ENCODE results near the gene FECH. TPM values are rescaled to one million over a fixed set of nuclear protein-coding genes. Genes with fewer than 3 reads are reported as not detected.
A peak's percentile ranks its signal among the peaks of the same experiment; 100 is the strongest.

Gene FECH
- polyA plus RNA-seq, 1 donor (not counting 4 experiments of a cell fraction or from before 2014, with no cell fraction given) = 29.2 TPM

DNA sequence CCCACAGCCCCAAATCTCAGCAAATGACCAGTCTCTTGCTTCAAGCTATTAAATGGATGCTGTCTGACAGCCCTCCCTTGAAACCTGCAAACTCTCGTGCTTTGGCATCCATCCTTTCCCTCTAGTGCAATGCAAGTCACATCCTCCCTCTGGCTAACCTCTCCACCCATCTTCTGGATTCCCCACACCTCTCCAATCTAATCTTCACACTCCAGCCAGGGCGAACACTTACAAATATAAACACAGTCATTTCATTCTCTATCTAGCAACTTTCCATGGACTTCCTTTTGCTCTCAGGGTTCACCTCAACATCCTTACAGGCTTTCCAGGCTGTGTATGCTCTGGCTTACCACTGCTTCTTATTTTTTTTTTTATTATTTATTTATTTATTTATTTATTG, 45.2 kb upstream of the FECH start:
- no peak for DNase-seq (ENCODE audit: low read depth, low spot score)
- Histone ChIP-seq H3K79me2 (ENCODE audit: control insufficient read depth, insufficient read depth, low read length) (no peaks in the 10 kb centered on the region), H3K27ac (ENCODE audit: control insufficient read depth, insufficient read depth, low read length) (no peak overlapping the region), H3K9ac (ENCODE audit: control insufficient read depth, extremely low read depth, insufficient read depth, low read length) (no peak overlapping the region), H3K36me3 (ENCODE audit: control insufficient read depth in 2 of 2, extremely low read depth in 1 of 2, insufficient read depth in 2 of 2, low read length in 2 of 2) (no peaks in the 10 kb centered on the region), H4K20me1 (ENCODE audit: control insufficient read depth, extremely low read depth, insufficient read depth, low read length) (no peaks in the 10 kb centered on the region), H3K4me3 (ENCODE audit: control insufficient read depth in 2 of 3, extremely low read depth in 1 of 3, insufficient read depth in 2 of 3, low read depth in 1 of 3, low read length in 3 of 3) (no peak overlapping the region), H3K27me3 (ENCODE audit: control insufficient read depth, extremely low read depth, insufficient read depth, low read length) (no peaks in the 10 kb centered on the region), H3K9me3 (ENCODE audit: control insufficient read depth, low read depth, low read length) (no peaks in the 10 kb centered on the region), H3K4me2 (ENCODE audit: control insufficient read depth, extremely low read depth, insufficient read depth, low read depth, low read length) (no peak overlapping the region), H3K4me1 (ENCODE audit: control insufficient read depth, extremely low read depth, insufficient read depth, low read length) (peaks cover 16% of the 10 kb centered on the region), H2AFZ (ENCODE audit: control insufficient read depth, low read length) (no peak overlapping the region), H3K9me1 (ENCODE audit: control insufficient read depth, extremely low read depth, insufficient read depth, low read length) (no peaks in the 10 kb centered on the region)
- no peak for TF ChIP-seq EZH2 (IDR thresholded peaks at IDR 0.05; ENCODE audit: low read length)
- TF ChIP-seq, protein P1, sequence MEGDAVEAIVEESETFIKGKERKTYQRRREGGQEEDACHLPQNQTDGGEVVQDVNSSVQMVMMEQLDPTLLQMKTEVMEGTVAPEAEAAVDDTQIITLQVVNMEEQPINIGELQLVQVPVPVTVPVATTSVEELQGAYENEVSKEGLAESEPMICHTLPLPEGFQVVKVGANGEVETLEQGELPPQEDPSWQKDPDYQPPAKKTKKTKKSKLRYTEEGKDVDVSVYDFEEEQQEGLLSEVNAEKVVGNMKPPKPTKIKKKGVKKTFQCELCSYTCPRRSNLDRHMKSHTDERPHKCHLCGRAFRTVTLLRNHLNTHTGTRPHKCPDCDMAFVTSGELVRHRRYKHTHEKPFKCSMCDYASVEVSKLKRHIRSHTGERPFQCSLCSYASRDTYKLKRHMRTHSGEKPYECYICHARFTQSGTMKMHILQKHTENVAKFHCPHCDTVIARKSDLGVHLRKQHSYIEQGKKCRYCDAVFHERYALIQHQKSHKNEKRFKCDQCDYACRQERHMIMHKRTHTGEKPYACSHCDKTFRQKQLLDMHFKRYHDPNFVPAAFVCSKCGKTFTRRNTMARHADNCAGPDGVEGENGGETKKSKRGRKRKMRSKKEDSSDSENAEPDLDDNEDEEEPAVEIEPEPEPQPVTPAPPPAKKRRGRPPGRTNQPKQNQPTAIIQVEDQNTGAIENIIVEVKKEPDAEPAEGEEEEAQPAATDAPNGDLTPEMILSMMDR (optimal IDR thresholded peaks at IDR 0.05 in 1 of 3, IDR thresholded peaks at IDR 0.05 in 1 of 3, conservative IDR thresholded peaks at IDR 0.05 in 1 of 3; ENCODE audit: extremely low read depth in 1 of 3, insufficient read depth in 2 of 3, low read length in 3 of 3) = no peak
- no peak for FAIRE-seq
- dilution Hi-C loops (cut with MboI; ENCODE audit: extremely low pct_ligation_motif_present, low sequenced_read_pairs) = no loop called here

DNA sequence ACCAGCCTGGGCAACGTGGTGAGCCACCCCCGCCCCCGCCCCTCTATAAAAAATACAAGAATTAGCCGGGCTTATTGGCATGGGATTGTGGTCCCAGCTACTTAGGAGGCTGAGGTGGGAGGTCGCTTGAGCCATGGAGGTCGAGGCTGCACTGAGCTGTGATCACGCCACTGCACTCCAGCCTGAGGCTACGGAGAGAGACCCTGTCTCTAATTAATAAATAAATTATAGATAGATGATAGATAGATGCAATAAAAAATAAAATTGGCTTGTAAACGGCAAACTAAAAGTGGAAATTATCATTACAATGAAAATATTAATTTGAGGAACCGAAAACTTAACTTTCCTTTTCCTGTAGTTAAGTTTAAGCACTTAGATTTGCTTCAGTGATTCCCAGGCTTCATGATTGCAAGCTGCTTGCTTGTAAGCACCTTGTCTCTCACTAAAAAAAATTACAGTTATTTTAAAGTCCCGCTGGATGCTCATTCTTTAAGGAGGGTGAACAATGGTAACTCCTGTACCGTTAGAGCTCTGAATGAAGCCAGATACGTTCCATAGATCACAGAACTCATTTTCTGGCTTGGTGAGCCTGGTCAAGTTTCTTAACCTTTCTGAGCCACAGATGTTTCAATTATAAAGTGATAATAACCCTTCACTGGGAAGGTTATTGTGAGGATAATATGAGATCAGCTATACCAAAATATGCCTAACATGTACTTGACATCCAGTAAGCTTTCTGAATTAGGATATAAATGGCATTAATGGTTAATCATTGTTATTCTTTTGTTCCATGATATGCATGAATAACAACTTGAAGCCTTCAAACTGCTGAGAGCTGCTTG, 44.5 kb upstream of the FECH start:
- H3K27me3 ChIP-seq (ENCODE audit: control insufficient read depth, extremely low read depth, insufficient read depth, low read length) = no peaks in the 10 kb centered on the region
- peak overlapping the region; percentile 79 for H3K9ac ChIP-seq (ENCODE audit: control insufficient read depth, extremely low read depth, insufficient read depth, low read length)

More for the DNA sequence above, 44.5 kb upstream of the FECH start:
- H3K9me3 ChIP-seq (ENCODE audit: control insufficient read depth, low read depth, low read length) = no peaks in the 10 kb centered on the region
- H2AFZ ChIP-seq (ENCODE audit: control insufficient read depth, low read length) = peak overlapping the region; percentile 98
- H3K9me1 ChIP-seq (ENCODE audit: control insufficient read depth, extremely low read depth, insufficient read depth, low read length) = no peaks in the 10 kb centered on the region
- H3K4me2 ChIP-seq (ENCODE audit: control insufficient read depth, extremely low read depth, insufficient read depth, low read depth, low read length) = peak overlapping the region; percentile 82
- no peaks in the 10 kb centered on the region for H3K79me2 ChIP-seq (ENCODE audit: control insufficient read depth, insufficient read depth, low read length)
- DNase-seq (ENCODE audit: low read depth, low spot score) (no peak), FAIRE-seq (no peak)
- H3K27ac ChIP-seq (ENCODE audit: control insufficient read depth, insufficient read depth, low read length) = peak overlapping the region; percentile 63
- no peaks in the 10 kb centered on the region for H4K20me1 ChIP-seq (ENCODE audit: control insufficient read depth, extremely low read depth, insufficient read depth, low read length)
- peak overlapping the region; percentile 53 to 90 (median 85) for H3K4me3 ChIP-seq (ENCODE audit: control insufficient read depth in 2 of 3, extremely low read depth in 1 of 3, insufficient read depth in 2 of 3, low read depth in 1 of 3, low read length in 3 of 3)
- H3K36me3 ChIP-seq (ENCODE audit: control insufficient read depth in 2 of 2, extremely low read depth in 1 of 2, insufficient read depth in 2 of 2, low read length in 2 of 2) = no peaks in the 10 kb centered on the region
- dilution Hi-C loops (cut with MboI; ENCODE audit: extremely low pct_ligation_motif_present, low sequenced_read_pairs) = no loop called here
- H3K4me1 ChIP-seq (ENCODE audit: control insufficient read depth, extremely low read depth, insufficient read depth, low read length) = peaks cover 16% of the 10 kb centered on the region
- no peak for TF ChIP-seq EZH2 (IDR thresholded peaks at IDR 0.05; ENCODE audit: low read length)
- TF ChIP-seq, protein P1 (optimal IDR thresholded peaks at IDR 0.05 in 1 of 3, IDR thresholded peaks at IDR 0.05 in 1 of 3, conservative IDR thresholded peaks at IDR 0.05 in 1 of 3; ENCODE audit: extremely low read depth in 1 of 3, insufficient read depth in 2 of 3, low read length in 3 of 3) = no peak
